HTERT RPE-1 (cell line): ENCODE data around the gene KLF12.

ENCODE experiments used
- in situ Hi-C: fragments of 300-500 bp; cut with MboI; formaldehyde crosslinking; loops from 4 replicates; pipeline ENCODE4 v1.14.3; 2020; ENCODE audit warnings: low sequenced_read_pairs

The KLF12 gene

GRCh38 chr13:74134221-74134776 is at the start of gene KLF12:
Gene KLF12, minus strand, starts transcription at chr13:74134404.
- in situ Hi-C loops: no loop called here

- in situ Hi-C loops: no loop called here
Observed at GRCh38 chr13:74182491-74182890, 48.3 kb upstream of the KLF12 start.

- in situ Hi-C loops: no loop called here
Observed at GRCh38 chr13:74174810-74175209, 40.6 kb upstream of the KLF12 start.

- in situ Hi-C loops: no loop called here
Observed at GRCh38 chr13:74173822-74174221, 39.6 kb upstream of the KLF12 start.

GRCh38 chr13:74171641-74172040 is 37.4 kb upstream of the KLF12 start:
- in situ Hi-C loops: no loop called here

GRCh38 chr13:74169676-74170075 is 35.5 kb upstream of the KLF12 start:
- in situ Hi-C loops: no loop called here

- in situ Hi-C loops: no loop called here
Observed at GRCh38 chr13:74168263-74168675, 34.1 kb upstream of the KLF12 start.

- in situ Hi-C loops: no loop called here
Observed at GRCh38 chr13:74166261-74167004, 32.2 kb upstream of the KLF12 start.

GRCh38 chr13:74162782-74163181 is 28.6 kb upstream of the KLF12 start:
- in situ Hi-C loops: no loop called here

- in situ Hi-C loops: no loop called here
Observed at GRCh38 chr13:74162135-74162534, 27.9 kb upstream of the KLF12 start.

GRCh38 chr13:74158571-74159352 is 24.6 kb upstream of the KLF12 start:
- in situ Hi-C loops: no loop called here

GRCh38 chr13:74158028-74158427 is 23.8 kb upstream of the KLF12 start:
- in situ Hi-C loops: no loop called here

- in situ Hi-C loops: no loop called here
Observed at GRCh38 chr13:74154981-74155380, 20.8 kb upstream of the KLF12 start.

GRCh38 chr13:74153316-74153715 is 19.1 kb upstream of the KLF12 start:
- in situ Hi-C loops: no loop called here

- in situ Hi-C loops: no loop called here
Observed at GRCh38 chr13:74151859-74152258, 17.7 kb upstream of the KLF12 start.

- in situ Hi-C loops: no loop called here
Observed at GRCh38 chr13:74148352-74148751, 14.1 kb upstream of the KLF12 start.

GRCh38 chr13:74145249-74145975 is 11.2 kb upstream of the KLF12 start:
- in situ Hi-C loops: no loop called here

GRCh38 chr13:74144269-74144668 is 10.1 kb upstream of the KLF12 start:
- in situ Hi-C loops: no loop called here

- in situ Hi-C loops: no loop called here
Observed at GRCh38 chr13:74142257-74142656, 8.1 kb upstream of the KLF12 start.

GRCh38 chr13:74138241-74138640 is 4.0 kb upstream of the KLF12 start:
- in situ Hi-C loops: no loop called here

GRCh38 chr13:74136084-74136658 is 2.0 kb upstream of the KLF12 start:
- in situ Hi-C loops: no loop called here
